Measurements from ENCODE around the gene KAZALD1.

GRCh38 chr10:101028446-101029337 lies 33.1 kb upstream of the KAZALD1 start:
- TF ChIP-seq CTCF (IDR thresholded peaks at IDR 0.05) (no peak), POLR2A (IDR thresholded peaks at IDR 0.05) (no peak)
